ENCODE data around the gene RALBP1.
"Not testable (repeated sequence)": the region's sequence is repeated elsewhere in the genome, so short reads cannot be mapped to it uniquely, and the experiment has no call there.

Gene RALBP1

GRCh38 chr18:9454061-9454703, 21.1 kb upstream of the RALBP1 start:
- no peak for DNase-seq (ENCODE audit: low read depth in 2 of 2, low spot score in 1 of 2)

DNA sequence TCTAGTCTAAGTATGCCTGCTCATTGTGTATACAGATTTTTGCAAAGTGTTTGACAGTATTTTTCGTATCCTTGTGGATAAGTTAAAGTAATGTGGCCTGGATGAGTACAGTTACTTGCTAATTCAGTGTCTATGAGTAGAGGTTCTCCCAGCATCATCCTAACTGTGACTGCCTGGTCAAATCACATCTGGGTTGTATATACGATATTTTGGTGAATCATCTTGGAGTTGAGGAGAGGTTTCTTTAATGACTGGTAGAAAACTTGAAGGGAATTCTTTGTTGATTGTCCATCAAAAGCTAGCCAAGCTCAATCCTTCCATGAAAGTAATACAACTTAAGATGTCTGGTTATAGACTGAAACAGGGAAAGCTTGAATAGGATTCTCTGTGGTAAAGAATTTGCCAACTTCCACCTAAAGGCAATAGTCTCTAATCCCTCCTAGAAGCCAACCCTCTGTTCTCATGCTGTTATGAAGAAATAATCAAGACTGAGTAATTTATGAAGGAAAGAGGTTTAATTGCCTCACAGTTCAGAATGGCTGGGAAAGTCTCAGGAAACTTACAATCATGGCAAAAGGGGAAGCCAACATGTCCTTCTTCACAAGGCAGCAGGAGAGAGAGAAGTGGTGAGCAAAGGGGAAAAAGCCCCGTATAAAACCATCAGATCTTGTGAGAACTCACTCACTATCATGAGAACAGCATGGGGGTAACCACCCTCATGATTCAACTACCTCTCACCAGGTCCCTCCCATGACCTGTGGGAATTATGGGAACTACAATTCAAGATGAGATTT, 19.4 kb upstream of the RALBP1 start:
- DNase-seq (ENCODE audit: low read depth in 2 of 2, low spot score in 1 of 2), result no peak

DNA sequence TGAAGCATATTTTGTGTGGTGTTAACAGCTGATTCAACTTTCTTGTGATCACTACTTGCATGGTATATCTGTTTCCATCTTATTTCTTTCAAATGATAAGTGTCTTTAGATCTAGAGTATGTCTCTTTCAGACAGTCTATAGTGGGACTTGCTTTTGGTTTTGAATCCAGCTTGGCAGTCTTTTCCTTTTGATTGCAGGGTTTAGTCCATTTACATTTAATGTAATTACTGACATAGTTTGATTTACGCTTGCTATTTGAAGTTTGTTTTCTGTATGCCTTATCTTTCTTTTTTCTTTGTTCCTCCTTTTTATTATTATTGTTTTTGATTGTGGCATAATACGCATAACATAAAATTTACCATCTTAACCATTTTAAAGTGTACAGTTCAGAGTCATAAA, 9.2 kb upstream of the RALBP1 start:
- no peak for DNase-seq (ENCODE audit: low read depth in 2 of 2, low spot score in 1 of 2)

- DNase-seq (ENCODE audit: low read depth in 2 of 2, low spot score in 1 of 2), result no peak
Observed at GRCh38 chr18:9466846-9467245, 8.5 kb upstream of the RALBP1 start.

- DNase-seq (ENCODE audit: low read depth in 2 of 2, low spot score in 1 of 2), result no peak
Observed at GRCh38 chr18:9468998-9469397, 6.3 kb upstream of the RALBP1 start.

- no peak for DNase-seq (ENCODE audit: low read depth in 2 of 2, low spot score in 1 of 2)
Observed at GRCh38 chr18:9469685-9470084, 5.6 kb upstream of the RALBP1 start.

DNA sequence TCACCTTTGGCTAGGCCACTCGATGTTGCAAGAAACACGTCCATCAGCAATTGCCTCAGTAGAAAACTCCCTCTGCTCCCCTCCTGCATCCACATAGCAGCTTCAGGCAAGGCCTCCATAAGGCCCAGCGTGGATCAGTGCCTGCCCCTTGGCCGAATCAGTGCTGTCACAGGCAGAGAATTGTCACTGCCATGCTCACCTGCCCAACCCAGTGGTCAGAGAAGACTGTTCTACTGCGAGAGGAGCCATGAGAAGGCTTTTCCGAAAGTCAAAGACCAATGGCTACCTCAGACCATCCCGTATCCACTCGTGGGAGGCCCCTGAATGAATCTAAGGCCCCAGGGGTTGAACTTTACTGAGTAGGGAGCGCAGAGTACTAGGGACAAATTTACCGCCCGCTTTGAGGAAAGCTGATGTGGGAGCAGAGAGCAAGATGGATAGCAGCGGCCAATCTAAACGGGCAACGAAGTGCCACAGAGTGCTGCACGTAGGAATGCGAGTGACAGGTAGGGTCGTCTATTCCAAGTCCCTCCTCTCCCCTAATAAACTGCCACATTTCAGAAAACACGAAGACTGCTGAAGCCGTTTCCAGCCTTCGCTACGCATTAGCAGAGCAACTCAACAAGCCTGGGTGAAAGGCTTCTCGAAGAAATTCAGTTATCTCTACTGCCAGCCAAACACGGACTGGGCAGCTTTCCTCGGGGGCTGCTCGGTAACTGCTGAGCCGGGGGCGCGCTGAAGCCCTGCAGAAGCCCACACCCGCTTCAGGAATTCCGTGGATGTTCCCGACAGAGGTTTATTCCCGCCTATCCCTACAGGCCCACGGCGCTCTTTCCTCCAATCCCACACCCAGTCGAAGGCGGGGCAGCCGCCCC, 968 bp upstream of the RALBP1 start:
- no peak for DNase-seq (ENCODE audit: low read depth in 2 of 2, low spot score in 1 of 2)

GRCh38 chr18:9475643-9476591, 604 bp downstream of the RALBP1 start:
- peak; percentile 5 to 54 for DNase-seq (ENCODE audit: low read depth in 2 of 2, low spot score in 1 of 2)

- DNase-seq (ENCODE audit: low read depth in 2 of 2, low spot score in 1 of 2), result not testable (repeated sequence)
Observed at GRCh38 chr18:9476949-9477348, 1.6 kb downstream of the RALBP1 start.

GRCh38 chr18:9477509-9477908, 2.2 kb downstream of the RALBP1 start:
- DNase-seq (ENCODE audit: low read depth in 2 of 2, low spot score in 1 of 2), result no peak

DNA sequence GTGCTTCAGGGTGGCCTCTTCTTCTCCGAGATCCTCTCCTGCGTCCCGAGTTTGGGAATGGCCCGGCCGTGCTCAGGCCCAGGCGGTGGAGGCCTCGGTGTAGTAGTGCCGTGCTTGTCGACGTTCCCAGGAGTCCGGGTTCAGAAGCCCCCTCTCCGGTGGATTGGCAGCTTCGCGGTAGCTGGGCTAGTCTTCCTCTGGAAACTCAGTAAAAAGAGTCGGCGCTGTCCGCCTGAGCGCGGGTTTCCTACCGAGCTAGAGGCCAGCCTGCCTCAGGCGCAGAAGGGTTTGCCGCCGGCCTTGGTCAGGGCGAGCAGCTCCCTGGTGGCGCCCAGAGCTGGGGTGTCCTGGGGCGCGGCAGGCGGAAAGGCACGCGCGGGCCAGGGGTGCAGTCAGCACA, 3.2 kb downstream of the RALBP1 start:
- DNase-seq (ENCODE audit: low read depth in 2 of 2, low spot score in 1 of 2), result no peak

DNA sequence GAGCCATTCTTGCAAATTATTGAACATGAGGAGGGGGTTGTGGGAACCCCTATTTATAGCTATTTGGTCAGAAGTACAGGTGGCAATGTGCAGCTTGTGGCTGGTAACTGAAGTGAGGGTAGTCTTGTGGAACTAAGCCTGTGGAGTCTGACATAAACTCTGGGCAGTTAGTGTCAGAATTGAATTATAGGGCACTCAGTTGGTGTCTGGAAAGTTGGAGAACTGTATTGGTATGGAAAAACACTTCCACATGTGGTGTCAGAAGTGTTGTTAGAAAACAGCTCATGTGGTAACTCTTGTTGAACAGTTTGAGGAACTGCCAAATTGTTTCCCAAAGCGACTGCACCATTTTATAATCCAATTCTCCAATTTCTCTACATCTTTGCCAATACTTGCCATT, 7.5 kb downstream of the RALBP1 start:
- DNase-seq (ENCODE audit: low read depth in 2 of 2, low spot score in 1 of 2), result no peak

DNA sequence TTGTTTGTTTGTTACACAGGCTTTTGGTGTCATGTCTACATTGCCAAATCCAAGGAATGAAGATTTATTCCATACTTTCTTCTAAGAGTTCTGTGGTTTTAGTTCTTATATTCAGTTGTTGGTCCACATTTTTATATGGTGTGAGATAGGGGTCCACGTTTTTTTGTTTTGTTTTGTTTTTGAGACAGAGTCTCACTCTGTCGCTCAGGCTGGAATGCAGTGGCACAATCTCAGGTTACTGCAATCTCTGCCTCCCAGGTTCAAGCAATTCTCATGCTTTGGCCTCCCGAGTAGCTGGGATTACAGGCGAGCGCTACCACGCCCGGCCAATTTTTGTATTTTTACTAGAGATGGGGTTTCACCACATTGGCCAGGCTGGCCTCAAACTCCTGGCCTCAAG, 8.2 kb downstream of the RALBP1 start:
- no peak for DNase-seq (ENCODE audit: low read depth in 2 of 2, low spot score in 1 of 2)

DNA sequence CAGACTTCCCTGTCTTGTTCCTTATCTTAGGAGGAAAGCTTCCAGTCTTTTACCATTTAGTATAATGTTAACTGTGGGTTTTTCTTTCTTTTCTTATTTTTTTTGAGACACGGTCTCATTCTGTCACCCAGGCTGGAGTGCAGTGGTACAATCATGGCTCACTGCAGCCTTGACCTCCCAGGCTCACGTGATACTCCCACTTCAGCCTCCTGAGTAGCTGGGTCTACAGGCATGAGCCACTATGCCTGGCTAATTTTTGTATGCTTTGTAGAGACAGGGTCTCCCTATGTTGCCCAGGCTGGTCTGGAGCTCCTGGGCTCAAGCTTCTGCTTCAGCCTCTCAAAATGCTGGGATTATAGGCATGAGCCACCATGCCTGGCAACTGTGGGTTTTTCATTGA, 9.5 kb downstream of the RALBP1 start:
- not testable (repeated sequence) for DNase-seq (ENCODE audit: low read depth in 2 of 2, low spot score in 1 of 2)

- DNase-seq (ENCODE audit: low read depth in 2 of 2, low spot score in 1 of 2), result no peak
Observed at GRCh38 chr18:9488538-9488937, 13.2 kb downstream of the RALBP1 start.

DNA sequence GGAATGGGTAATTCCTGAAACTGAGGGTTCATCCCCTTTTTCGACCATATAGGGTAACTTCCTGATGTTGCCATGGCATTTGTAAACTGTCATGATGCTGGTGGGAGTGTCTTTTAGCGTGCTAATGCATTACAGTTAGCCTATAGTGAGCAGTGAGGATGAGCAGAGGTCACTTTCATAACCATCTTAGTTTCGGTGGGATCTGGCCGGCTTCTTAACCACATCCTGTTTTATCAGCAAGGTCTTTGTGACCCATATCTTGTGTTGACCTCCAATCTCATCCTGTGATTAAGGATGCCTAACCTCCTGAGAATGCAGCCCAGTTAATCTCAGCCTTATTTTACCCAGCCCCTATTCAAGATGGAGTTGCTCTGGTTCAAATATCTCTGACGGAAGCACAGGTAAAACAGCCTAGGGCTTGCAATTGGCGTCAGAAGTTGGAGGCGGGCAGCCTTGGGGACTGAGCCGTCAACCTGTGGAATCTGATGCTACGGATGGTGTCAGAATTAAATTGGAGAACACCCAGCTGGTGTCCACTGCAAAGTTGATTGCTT, 19.5 kb downstream of the RALBP1 start:
- no peak for DNase-seq (ENCODE audit: low read depth in 2 of 2, low spot score in 1 of 2)

DNA sequence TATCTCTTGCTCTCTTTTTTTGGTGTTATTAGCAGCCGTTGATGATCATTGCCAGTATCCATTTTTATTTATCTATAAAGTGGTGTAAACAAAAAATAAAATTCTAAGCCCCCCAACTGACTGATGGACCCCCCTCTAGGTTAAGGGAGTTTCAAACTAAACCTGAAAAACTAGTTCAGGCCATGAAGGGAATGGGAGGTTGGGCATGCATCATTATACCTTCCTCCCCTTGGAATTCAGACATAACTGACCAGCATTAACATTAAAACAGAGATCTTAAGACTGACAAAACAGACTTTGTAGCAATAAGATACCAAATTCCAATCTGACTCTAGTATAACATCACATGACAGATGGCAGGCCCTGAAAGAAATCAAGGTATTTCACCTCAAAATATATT, 20.2 kb downstream of the RALBP1 start:
- no peak for DNase-seq (ENCODE audit: low read depth in 2 of 2, low spot score in 1 of 2)

DNA sequence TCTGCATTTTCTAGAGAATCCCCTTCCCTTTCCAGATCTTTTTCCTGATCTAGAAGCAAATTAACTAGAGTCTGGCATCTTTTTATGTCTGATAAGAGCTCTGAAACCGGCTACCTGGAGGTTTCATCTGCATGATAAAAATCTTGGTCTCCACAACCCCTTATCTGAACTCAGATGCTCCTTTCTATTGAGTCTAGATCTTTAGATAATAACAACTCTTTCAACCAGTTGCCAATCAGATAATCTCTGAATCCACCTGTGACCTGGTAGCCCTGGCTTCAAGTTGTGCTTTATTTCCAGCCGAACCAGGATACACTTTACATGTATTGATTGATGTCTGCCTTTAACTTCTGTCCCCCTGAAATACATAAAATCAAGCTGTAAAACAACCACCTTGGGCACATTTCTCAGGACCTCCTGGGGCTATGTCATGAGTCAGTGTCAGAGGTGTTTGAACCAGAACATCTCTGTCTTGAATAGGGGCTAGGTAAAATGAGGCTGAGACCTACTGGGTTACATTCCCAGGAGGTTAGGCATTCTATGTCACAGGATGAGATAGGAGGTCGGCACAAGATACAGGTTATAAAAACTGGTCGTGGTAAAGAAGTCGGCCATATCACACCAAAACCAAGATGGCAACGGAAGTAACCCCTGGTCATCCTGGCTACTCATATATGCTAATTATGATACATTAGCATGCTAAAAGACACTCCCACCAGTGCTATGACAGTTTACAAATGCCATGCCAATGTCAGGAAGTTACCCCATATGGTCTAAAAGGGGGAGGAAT, 20.8 kb downstream of the RALBP1 start:
- DNase-seq (ENCODE audit: low read depth in 2 of 2, low spot score in 1 of 2), result no peak

DNA sequence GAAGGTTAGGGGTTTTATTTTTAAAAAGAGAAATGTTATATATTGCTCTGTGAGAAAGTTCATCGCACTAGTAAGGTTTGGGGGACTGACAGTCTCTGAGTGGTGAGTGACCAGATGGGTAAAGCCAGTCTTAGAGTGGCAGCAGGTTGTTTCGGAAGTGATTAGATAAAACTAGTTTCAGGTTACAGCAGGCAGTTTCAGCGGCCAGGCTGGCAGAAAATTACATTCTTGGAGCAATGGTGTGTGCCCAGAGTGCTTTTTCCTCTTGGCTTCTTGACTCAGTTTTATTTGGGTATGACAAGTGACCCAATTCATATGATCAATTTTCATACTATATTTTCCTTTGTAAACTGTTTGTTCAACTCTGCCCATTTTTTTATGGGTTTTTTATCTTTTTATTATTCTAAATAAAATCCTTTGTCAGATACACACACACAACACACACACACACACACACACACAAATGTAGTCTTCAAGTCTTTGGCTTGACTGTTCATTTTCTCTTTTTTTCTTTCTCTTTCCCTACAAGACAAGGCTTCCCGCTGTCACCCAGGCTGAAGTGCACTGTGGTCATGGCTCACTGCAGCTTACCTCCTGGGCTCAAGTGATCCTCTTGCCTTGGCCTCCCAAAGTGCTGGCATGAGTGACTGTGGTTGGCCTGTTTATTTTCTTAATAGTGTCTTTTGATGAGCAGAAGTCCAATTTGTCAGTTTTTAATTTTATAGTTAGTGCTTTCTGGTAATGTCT, 30.9 kb downstream of the RALBP1 start:
- DNase-seq (ENCODE audit: low read depth in 2 of 2, low spot score in 1 of 2), result no peak

All from stimulated activated CD8-positive, alpha-beta memory T cell treated with anti-CD3 and anti-CD28 coated beads, Interleukin-4, amount 100 ng/mL, for 4 hours (primary cell).